Gastroesophageal sphincter (tissue), 4 donors: ENCODE measurements around the gene OPRD1. TPM values are rescaled to one million over a fixed set of nuclear protein-coding genes. Genes with fewer than 3 reads are reported as not detected.
"Not testable (repeated sequence)": the region's sequence is repeated elsewhere in the genome, so short reads cannot be mapped to it uniquely, and the experiment has no call there.

ENCODE experiments used
- ATAC-seq: fragments of 150-250 bp; one replicate; pipeline ENCODE4 v1.9.1; 2016; ENCODE audit warnings: mild to moderate bottlenecking, moderate library complexity
- H3K27ac ChIP-seq, 4 donors: fragments of 200-600 bp; sonication (generic) in 3 of 4; 1 replicate in 3 of 4; 2 replicates in 1 of 4; pipeline ENCODE4 v1.5.1; 2016 to 2019
- H3K27me3 ChIP-seq: fragments of 200-600 bp; sonication (generic); one replicate; pipeline ENCODE4 v1.5.1; 2019
- H3K36me3 ChIP-seq, 2 donors: fragments of 200-600 bp; sonication (generic); one replicate each; pipeline ENCODE4 v1.5.1; 2019; ENCODE audit warnings: control low read depth in 1 of 2
- H3K4me1 ChIP-seq, 3 donors: fragments of 200-600 bp; sonication (generic); 1 replicate in 2 of 3; 2 replicates in 1 of 3; pipeline ENCODE4 v1.5.1; 2016 to 2019; ENCODE audit warnings: control low read depth in 2 of 3
- H3K4me3 ChIP-seq, 2 donors: fragments of 200-600 bp; sonication (generic); one replicate each; pipeline ENCODE4 v1.5.1; 2019; ENCODE audit warnings: mild to moderate bottlenecking in 1 of 2, moderate library complexity in 1 of 2
- H3K9me3 ChIP-seq, 3 donors: fragments of 200-600 bp; sonication (generic); one replicate each; pipeline ENCODE4 v1.5.1; 2017 to 2019; ENCODE audit warnings: control low read depth in 2 of 3
- CTCF ChIP-seq, 4 experiments: fragments of 200-600 bp in 2 of 4; fragments of 450-650 bp in 2 of 4; sonication (generic) in 1 of 4; IDR thresholded peaks; one replicate each; pipeline ENCODE4 v1.5.1; 2017 to 2019; ENCODE audit warnings: antibody characterized with exemption in 4 of 4, mild to moderate bottlenecking in 2 of 4, moderate library complexity in 2 of 4
- EP300 ChIP-seq: sonication (generic); formaldehyde crosslinking; IDR thresholded peaks from one replicate; pipeline ENCODE4 v1.6.1; 2017; ENCODE audit warnings: antibody characterized with exemption, mild to moderate bottlenecking
- POLR2A ChIP-seq, 2 donors: fragments of 450-650 bp; IDR thresholded peaks; one replicate each; pipeline ENCODE4 v1.6.1; 2017; ENCODE audit warnings: antibody characterized with exemption in 2 of 2, mild to moderate bottlenecking in 2 of 2, moderate library complexity in 1 of 2
- POLR2AphosphoS5 ChIP-seq: sonication (generic); formaldehyde crosslinking; IDR thresholded peaks from one replicate; pipeline ENCODE4 v1.6.1; 2017; ENCODE audit warnings: antibody characterized with exemption
- WGBS, 2 donors: methylation state at CpG; one replicate each; pipeline ENCODE4 v1.1.5; 2018; ENCODE audit warnings: low coverage in 1 of 2; 5-methylcytosine and 5-hydroxymethylcytosine counted together
- total RNA-seq, 4 donors: library from RNA; depleted of rRNA; stranded (reverse); fragments of >200 nt; gene quantifications; one replicate each; pipeline ENCODE4 v1.1.0, GENCODE V29; 2016

Gene OPRD1
- total RNA-seq, 4 donors from 2014 or later = 0.08 to 0.16 (median 0.13) TPM; not detected in 1

DNA sequence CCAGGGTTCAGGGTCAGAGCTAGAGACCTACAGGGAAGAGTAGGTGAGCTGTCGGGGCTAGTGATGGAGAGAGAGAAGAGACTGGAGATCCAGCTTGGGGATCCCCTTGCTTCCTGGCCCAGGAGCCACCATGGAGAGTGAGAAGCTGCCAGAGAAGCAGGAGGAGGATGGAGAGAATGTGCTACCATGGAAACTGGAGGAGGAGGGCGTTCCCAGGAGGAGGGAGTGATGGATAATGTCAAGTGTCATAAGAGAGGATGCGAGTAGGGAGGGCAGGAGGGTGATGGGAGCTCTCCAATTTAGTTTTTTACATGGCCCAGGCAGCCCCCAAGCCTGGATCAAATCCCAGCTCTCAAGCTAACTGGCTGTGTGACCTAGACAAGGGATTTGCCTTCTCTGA lies 55.9 kb downstream of the OPRD1 start:
- H3K27ac ChIP-seq = no peak overlapping the region
- H3K36me3 ChIP-seq = no peaks in the 10 kb centered on the region
- no peaks in the 10 kb centered on the region for H3K4me1 ChIP-seq
- WGBS, 2 donors = 43 to 61% methylated on average over 1 to 3 of the region's 3 CpGs
- H3K9me3 ChIP-seq = no peaks in the 10 kb centered on the region
- H3K4me3 ChIP-seq = no peak overlapping the region
- peaks cover 68% of the 10 kb centered on the region for H3K27me3 ChIP-seq
- ATAC-seq = no peak
- TF ChIP-seq EP300 (no peak), POLR2AphosphoS5 (no peak), CTCF (IDR thresholded peaks at IDR 0.05) (no peak), POLR2A (IDR thresholded peaks at IDR 0.05) (no peak)

- H3K27me3 ChIP-seq = peaks cover 54% of the 10 kb centered on the region
- H3K36me3 ChIP-seq = no peaks in the 10 kb centered on the region
- no peak overlapping the region for H3K27ac ChIP-seq
- H3K4me3 ChIP-seq = no peak overlapping the region
- no peak for ATAC-seq
- no peaks in the 10 kb centered on the region for H3K9me3 ChIP-seq
- 93% methylated on average over 3 of the region's 5 CpGs; no CpG with 5 or more reads in 1 of the 2 donors for WGBS, 2 donors
- no peaks in the 10 kb centered on the region for H3K4me1 ChIP-seq
- TF ChIP-seq POLR2A (IDR thresholded peaks at IDR 0.05) = no peak
- no peak for TF ChIP-seq CTCF (IDR thresholded peaks at IDR 0.05)
- no peak for TF ChIP-seq EP300
- TF ChIP-seq POLR2AphosphoS5 = no peak
Measured at GRCh38 chr1:28869952-28870351, 58.0 kb downstream of the OPRD1 start.

GRCh38 chr1:28871631-28872401 lies 59.8 kb downstream of the OPRD1 start:
- TF ChIP-seq POLR2A (IDR thresholded peaks at IDR 0.05) = no peak
- TF ChIP-seq POLR2AphosphoS5 = no peak
- no peak for TF ChIP-seq EP300
- TF ChIP-seq CTCF (IDR thresholded peaks at IDR 0.05) = no peak
- Histone ChIP-seq H3K27ac (no peak overlapping the region), H3K27me3 (peaks cover 64% of the 10 kb centered on the region), H3K9me3 (no peaks in the 10 kb centered on the region), H3K4me1 (no peaks in the 10 kb centered on the region), H3K4me3 (no peak overlapping the region), H3K36me3 (no peaks in the 10 kb centered on the region)
- 92 to 94% methylated on average over 6 to 9 of the region's 12 CpGs for WGBS, 2 donors
- no peak for ATAC-seq

DNA sequence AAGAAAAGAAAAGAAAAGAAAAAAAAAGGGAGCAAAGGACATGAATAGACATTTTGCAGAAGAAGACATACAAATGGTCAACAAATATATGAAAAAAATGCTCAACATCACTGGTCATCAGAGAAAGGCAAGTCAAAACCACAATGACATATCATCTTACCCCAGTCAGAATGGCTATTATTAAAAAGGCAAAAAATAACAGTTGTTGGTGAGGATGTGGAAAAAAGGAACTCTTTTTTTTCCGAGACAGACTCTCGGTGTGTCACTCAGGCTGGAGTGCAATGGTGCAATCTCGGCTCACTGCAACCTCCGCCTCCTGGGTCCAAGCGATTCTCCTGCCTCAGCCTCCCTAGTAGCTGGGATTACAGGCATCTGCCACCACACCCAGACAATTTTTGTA lies 63.2 kb downstream of the OPRD1 start:
- ATAC-seq, H3K27ac ChIP-seq, H3K4me1 ChIP-seq, H3K4me3 ChIP-seq, H3K36me3 ChIP-seq, H3K9me3 ChIP-seq: not testable (repeated sequence)
- WGBS, 2 donors = 64 to 80% methylated on average over 5 of the region's 5 CpGs
- H3K27me3 ChIP-seq = peaks cover 40% of the 10 kb centered on the region

- peak; percentile 63 for ATAC-seq
- H3K27me3 ChIP-seq = peaks cover 21% of the 10 kb centered on the region
- H3K9me3 ChIP-seq = no peaks in the 10 kb centered on the region
- H3K4me1 ChIP-seq = peaks cover 0 to 5% (median 0%) of the 10 kb centered on the region in 3 donors
- no peak overlapping the region for H3K27ac ChIP-seq
- H3K36me3 ChIP-seq = no peaks in the 10 kb centered on the region
- peak in 3 of 4 experiments; percentile 87 to 95 (median 90) for TF ChIP-seq CTCF (IDR thresholded peaks at IDR 0.05)
- no peak for TF ChIP-seq EP300
- no peak for TF ChIP-seq POLR2A (IDR thresholded peaks at IDR 0.05)
- TF ChIP-seq POLR2AphosphoS5 = no peak
- WGBS, 2 donors = 11 to 28% methylated on average over 14 to 15 of the region's 18 CpGs
- no peak overlapping the region for H3K4me3 ChIP-seq
Measured at GRCh38 chr1:28877132-28877781, 65.3 kb downstream of the OPRD1 start.
